GM04504 (cell line): ENCODE measurements around the gene PIEZO2.
"Not testable (repeated sequence)": the region's sequence is repeated elsewhere in the genome, so short reads cannot be mapped to it uniquely, and the experiment has no call there.

Experiments used
- DNase-seq: peaks from one replicate; pipeline ENCODE4 v3.0.0-alpha.2; 2012; ENCODE audit warnings: low read depth

PIEZO2 gene

GRCh38 chr18:11149441-11150270, at the start of gene PIEZO2:
PIEZO2 (minus strand) TSS chr18:11149569; CDS start chr18:11148588, 981 bp downstream.
- DNase-seq, result peak; percentile 43

- no peak for DNase-seq
Observed at GRCh38 chr18:11183637-11184036, 34.3 kb upstream of the PIEZO2 start.

GRCh38 chr18:11181629-11182028, 32.3 kb upstream of the PIEZO2 start:
- not testable (repeated sequence) for DNase-seq

GRCh38 chr18:11179959-11180519, 30.7 kb upstream of the PIEZO2 start:
- no peak for DNase-seq

GRCh38 chr18:11178951-11179549, 29.7 kb upstream of the PIEZO2 start:
- no peak for DNase-seq

GRCh38 chr18:11177382-11177781, 28.0 kb upstream of the PIEZO2 start:
- no peak for DNase-seq

- no peak for DNase-seq
Observed at GRCh38 chr18:11176481-11176881, 27.1 kb upstream of the PIEZO2 start.

- peak; percentile 25 for DNase-seq
Observed at GRCh38 chr18:11175266-11175979, 26.1 kb upstream of the PIEZO2 start.

- not testable (repeated sequence) for DNase-seq
Observed at GRCh38 chr18:11174179-11174578, 24.8 kb upstream of the PIEZO2 start.

- no peak for DNase-seq
Observed at GRCh38 chr18:11167778-11168177, 18.4 kb upstream of the PIEZO2 start.

- no peak for DNase-seq
Observed at GRCh38 chr18:11165952-11166351, 16.6 kb upstream of the PIEZO2 start.

- no peak for DNase-seq
Observed at GRCh38 chr18:11165138-11165537, 15.8 kb upstream of the PIEZO2 start.

GRCh38 chr18:11163665-11164064, 14.3 kb upstream of the PIEZO2 start:
- no peak for DNase-seq

- DNase-seq, result no peak
Observed at GRCh38 chr18:11162889-11163288, 13.5 kb upstream of the PIEZO2 start.

GRCh38 chr18:11162462-11162861, 13.1 kb upstream of the PIEZO2 start:
- DNase-seq, result no peak

GRCh38 chr18:11160313-11160712, 10.9 kb upstream of the PIEZO2 start:
- DNase-seq, result no peak

- DNase-seq, result no peak
Observed at GRCh38 chr18:11159844-11160243, 10.5 kb upstream of the PIEZO2 start.

- no peak for DNase-seq
Observed at GRCh38 chr18:11156978-11157377, 7.6 kb upstream of the PIEZO2 start.

- DNase-seq, result no peak
Observed at GRCh38 chr18:11155034-11155759, 5.8 kb upstream of the PIEZO2 start.

- no peak for DNase-seq
Observed at GRCh38 chr18:11154368-11154989, 5.1 kb upstream of the PIEZO2 start.

GRCh38 chr18:11153097-11153496, 3.7 kb upstream of the PIEZO2 start:
- no peak for DNase-seq

- no peak for DNase-seq
Observed at GRCh38 chr18:11150271-11150615, 874 bp upstream of the PIEZO2 start.
